Measurements from ENCODE around the gene PLEKHD1.
A peak's percentile ranks its signal among the peaks of the same experiment; 100 is the strongest.

The PLEKHD1 gene

DNA sequence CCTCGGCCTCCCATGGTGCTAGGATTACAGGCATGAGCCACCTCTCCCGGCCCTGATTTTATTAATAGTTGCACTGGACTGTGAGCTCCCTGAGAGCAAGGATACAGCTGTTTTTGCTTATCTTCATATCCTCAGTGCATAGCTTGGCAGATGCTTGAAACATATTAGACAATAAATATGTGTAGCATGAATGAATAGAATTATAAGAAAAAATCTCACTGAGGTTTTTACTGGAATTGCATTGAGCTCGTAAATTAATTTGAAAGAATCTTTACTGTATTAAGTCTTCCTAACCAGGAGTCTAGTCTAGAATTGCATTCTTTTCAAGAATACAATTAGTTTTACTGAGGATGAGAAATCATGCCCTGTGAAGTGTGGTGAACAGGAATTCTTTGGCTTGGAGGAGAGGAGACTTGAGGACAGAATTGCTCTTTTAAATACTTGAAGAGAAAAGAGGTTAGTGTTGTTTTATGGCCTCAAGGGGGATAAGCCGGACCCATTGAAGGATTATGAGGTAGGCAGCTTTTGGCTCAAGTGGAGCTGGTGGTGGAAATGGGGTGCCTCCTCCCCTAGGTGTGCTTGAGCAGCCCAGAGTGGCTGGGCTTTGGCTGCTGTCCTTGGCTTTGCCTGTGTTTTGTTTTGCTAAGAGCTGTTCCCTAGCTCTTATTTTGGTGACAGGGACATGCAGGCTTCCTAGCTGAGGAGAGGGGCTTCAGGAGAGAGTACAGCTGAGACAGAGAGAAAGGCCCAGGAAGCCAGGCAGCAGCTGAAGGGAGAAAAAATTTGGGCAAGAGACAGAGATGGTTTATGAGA is 34.0 kb downstream of the PLEKHD1 start:
- no peak for DNase-seq

DNA sequence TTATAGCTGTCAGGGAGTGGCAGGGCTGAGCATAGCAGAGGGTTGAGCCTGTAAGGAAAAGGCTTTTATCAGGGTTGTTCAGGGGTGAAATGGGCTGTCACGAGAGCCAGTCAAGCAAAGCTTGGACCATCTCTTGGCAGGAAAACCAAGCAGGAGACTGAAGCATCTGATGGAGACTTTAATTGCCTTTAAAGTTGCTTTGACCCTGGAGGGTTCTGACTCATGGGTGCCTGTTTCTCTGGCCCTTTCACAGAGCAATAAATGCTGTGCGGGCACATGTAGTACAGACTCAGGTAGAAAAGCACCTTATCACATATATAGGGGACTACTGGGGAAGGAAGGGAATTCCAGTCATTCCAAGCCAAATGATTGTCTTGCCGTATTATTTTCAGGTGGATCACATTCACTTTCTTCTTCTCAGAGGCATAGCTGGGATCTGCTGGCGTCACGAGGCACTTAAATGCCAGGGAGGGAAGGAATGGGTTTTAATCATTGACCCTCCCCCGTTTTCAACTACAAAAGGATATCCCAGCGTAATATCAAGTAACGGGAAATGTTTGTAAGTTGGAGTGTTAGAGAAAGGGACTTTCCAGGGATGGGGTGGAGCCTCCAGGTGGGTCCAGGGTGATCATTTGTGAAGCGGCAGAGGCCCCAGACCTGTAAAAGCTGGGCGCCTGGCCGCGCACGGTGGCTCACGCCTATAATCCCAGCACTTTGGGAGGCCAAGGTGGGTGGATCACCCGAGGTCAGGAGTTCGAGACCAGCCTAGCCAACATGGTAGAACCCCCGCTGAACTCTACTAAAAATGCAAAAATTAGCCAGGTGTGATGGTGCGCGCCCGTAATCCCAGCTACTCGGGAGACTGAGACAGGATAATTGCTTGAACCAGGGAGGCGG is 34.9 kb downstream of the PLEKHD1 start:
- no peak for DNase-seq

DNA sequence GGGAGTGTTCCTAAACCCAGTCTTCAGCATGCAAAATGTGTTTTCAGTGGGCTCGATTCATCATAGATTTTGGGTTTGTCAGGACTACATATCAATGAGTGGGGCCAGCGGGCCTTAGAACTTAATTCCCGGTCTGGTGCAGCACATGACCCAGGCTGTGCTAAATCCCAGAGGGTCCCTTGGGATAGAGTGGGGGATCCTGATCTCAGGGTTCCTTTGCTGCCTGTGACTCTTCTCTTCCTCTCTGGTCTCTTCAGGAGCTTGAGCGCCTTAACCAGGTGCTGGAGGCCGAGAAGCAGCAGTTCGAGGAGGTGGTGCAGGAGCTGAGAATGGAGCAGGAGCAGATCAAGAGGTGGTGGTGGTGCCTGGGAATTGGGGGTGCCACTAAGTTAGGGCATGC is 37.5 kb downstream of the PLEKHD1 start:
- DNase-seq, result no peak

DNA sequence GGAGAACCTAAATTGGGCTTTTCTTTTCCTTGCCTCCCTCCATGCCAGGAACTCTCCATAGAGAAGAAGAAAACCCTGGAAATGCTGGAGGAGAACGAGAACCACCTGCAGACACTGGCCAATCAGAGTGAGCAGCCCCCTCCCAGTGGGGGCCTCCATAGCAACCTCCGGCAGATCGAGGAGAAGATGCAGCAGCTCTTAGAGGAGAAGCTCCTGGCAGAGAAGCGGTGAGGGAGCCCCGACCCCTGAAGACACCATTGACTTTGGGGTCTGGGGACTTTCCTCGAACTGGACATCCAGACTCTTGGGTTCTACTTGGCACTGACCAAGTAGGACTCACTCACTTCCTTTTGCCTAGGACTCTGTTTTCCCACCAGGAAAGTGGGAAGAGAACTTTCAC is 41.4 kb downstream of the PLEKHD1 start:
- no peak for DNase-seq

DNA sequence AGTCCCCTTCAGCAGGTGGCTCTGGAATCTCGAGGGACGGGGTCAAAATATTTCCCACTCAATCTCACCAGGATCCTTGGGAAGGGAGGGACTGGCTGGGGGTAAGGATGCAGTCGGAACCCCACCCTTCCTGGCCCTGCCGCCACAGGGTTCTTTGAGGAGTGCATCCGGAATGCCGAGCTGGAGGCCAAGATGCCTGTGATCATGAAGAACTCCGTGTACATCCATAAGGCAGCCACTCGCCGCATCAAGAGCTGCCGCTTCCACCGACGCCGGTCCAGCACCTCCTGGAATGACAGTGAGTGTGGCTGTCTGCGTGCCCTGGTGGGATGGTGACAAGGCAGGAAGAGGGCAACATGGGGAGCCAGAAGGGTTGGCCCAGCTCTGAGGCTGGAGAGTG is 43.1 kb downstream of the PLEKHD1 start:
- no peak for DNase-seq

GRCh38 chr14:69528143-69528542 is 43.6 kb downstream of the PLEKHD1 start:
- DNase-seq, result no peak

DNA sequence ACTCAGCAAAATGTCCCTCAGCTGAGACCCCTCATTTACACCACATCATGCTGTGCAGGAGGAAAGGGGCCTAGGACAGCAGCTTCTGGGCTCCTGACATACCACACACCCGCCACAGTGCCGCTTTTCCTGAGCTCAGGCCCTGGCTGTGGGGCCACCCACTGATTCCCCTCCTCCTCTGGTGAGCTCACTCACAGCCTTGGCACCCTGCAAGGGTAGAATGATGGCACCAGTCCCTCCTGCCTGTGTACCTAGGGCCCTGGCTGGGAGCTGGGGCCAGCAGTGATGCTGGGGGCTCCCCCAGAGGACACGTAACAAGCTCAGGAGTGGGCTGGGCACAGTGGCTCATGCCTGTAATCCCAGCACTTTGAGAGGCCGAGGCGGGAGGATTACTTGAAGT is 44.4 kb downstream of the PLEKHD1 start:
- no peak for DNase-seq

- DNase-seq, result no peak
Measured at GRCh38 chr14:69529563-69529962, 45.0 kb downstream of the PLEKHD1 start.

DNA sequence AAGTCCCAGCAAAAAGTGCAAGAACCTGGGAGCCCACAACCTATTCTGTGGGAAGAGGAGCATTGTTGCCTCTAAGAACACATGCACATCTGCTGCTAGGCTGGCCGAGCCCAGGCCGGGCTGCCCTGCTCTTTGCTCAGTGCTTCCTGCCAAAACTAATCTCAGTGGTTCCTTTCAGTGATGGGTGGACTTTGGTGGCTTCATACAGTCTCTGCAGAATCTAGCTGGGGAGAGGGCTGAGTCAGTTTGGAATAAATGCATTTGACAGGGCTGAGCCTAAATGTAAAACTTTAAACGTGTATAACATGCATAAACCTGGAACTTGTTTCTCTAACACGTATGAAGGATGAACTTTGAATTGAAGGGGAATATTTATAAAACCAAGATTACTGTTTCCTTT is 45.6 kb downstream of the PLEKHD1 start:
- no peak for DNase-seq

DNA sequence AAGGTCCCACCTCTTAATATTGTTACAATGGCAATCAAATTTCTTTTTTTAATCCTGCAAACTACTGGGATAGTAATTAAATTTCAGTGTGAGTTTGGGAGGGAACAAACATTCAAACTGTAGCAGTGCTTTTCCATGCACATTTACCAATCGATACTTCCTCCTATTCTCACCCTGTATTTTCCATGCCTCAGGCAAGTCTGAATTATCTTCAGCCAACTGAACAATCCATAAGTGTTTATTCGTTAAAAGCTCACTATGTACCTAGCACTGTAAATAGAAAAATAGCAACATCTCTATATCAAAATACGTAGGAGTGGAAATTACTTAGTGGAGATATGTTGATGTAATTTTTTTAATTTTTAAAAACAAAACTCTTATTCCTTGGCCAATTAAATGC is 46.6 kb downstream of the PLEKHD1 start:
- DNase-seq, result no peak

GRCh38 chr14:69532561-69533340 is 48.2 kb downstream of the PLEKHD1 start:
- DNase-seq, result no peak

DNA sequence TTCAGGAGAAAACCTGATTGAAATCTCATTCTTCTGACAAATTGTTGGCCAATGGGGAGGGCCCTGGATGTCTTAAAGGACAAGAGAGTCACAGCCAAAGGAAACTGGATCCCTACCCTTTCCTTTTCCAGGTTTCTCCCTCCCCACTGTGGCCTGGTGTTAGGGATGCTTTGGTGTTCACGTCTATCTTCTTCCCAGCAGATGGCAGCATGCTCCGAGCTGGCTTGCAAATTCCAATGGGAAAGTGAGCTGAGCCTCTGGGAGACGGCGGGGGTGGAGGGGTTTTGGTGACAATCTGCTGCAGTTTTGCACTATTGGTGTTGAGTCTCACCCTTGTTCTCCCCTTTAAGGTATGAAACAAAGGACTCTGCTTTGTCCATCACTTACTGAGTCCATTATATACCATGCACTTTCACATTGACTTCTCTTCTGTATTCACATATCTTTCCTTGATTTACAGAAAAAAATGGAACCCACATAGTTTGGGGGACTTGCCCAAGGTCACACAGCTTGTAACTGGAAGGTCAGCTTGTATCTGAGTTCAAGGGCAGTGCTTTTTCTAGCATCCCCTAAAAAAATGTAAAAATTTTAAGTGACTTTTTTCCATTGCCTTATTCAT is 50.8 kb downstream of the PLEKHD1 start:
- DNase-seq, result peak in 48 of 58 donors; percentile 3 to 76 (median 32)

- DNase-seq, result no peak
Measured at GRCh38 chr14:69536971-69537370, 52.4 kb downstream of the PLEKHD1 start.

GRCh38 chr14:69537900-69538299 is 53.4 kb downstream of the PLEKHD1 start:
- DNase-seq, result no peak

DNA sequence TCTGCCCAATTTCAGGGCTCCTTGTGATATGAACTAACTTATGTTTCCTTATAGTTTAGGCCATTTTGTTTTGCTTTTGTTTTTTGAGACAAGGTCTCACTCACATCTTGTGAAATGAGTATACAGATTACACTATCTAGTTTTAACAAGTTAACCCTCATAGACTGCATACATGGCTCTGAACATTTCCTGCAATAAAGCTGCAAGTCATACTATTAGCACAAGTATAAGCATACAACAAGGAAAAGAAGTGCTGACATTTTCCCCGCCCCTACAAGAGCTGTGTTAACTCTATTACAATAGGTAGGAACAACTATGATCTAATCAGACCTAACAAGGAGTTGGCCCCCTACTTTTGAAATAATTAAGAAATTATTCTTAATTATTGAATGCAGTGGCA is 54.2 kb downstream of the PLEKHD1 start:
- no peak for DNase-seq

DNA sequence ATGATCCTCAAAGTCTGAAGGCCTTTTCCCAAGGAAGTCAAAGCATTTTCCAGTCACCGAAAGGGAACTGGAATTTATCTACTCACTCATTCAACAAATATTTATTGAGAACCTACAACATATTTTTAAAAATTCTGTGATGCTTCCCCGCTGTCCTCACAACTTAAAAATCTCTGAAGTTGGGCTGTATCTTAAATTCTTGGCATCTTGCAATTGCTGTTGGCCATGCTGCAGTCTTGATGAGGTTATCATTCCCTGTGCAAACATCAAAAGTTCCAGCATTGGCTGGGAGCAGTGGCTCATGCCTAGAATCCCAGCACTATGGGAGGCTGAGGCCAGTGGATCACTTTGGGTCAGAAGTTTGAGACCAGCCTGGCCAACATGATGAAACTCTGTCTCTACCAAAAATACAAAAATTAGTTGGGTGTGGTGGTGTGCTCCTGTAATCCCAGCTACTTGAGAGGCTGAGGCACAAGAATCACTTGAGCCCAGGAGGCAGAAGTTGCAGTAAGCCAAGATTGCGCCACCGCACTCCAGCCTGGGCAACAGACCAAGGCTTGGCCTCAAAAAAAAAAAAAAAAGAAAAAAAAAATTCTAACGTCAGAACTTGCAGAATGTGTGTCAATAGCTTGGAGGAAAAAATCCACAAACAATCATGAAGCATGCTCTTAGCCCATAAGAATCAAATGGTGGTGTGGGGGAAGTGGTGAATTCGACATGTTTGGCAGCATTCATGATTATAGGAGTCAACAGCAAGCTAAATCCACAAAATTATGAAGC is 55.3 kb downstream of the PLEKHD1 start:
- no peak for DNase-seq

- DNase-seq, result no peak
Measured at GRCh38 chr14:69540654-69541335, 56.3 kb downstream of the PLEKHD1 start.

DNA sequence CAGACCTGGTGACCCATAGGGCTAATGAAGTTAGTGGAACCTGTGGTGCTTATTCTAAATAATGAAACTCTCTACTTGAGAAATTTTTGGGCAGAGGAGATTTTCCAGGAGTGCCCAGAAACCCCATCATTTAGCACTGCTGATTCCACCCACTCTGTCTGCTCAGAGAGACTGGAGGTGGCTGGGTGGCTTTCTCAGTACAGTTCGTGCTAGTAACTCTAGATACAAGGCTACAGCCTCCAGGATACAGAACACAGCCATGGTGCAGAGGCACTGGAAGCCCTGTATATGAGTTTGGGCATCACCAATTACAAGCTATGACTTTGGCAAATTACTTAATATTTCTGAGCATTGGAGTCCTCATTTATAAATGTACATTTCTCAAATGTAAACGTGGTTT is 57.8 kb downstream of the PLEKHD1 start:
- DNase-seq, result peak in 17 of 58 donors; percentile 1 to 67 (median 9)

DNA sequence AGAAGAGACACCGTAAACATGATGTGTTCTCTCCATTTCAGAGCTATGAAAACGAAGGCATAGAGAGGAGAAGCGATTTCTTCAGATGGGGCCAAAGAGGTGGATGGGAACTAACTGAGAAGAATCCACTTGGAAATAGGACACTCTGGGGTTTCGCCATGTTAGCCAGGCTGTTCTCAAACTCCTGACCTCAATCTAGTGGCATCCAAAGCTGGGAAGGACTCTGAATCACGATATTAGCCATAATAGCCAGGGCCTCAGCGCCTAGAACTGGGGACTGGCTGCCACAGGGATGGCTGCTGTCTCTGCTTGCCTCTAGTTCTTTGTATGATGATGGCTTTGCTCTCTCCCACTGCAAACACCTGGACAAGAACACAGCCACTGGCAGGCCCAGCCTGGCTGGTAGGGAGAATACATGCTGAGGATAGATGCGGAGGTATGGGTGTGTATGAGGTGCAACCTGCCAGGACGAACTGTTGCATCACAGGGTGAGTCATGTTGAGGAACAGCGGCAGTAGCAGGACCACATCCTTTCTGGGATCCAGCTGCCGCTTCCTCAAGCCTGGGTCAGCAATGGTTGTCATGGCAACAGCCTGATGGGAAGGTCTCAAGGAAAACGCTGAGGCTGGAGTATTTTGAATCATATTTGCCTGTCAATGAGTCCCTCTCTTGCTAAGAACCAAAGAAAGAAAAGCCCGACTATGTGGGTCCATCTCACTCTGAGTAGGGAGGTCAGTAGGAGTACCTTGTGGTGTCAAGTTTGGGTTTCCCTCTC is 59.0 kb downstream of the PLEKHD1 start:
- peak in 35 of 58 donors; percentile 2 to 54 (median 22) for DNase-seq
